Natural killer cell treated with Interleukin-12 subunit alpha and Interleukin-12 subunit beta and Interleukin-15 and Interleukin-18, amount 100 ng/mL, for 72 hours (primary cell): ENCODE results near the gene MISP3. TPM values are rescaled to one million over a fixed set of nuclear protein-coding genes. Genes with fewer than 3 reads are reported as not detected.
"Not testable (repeated sequence)": the region's sequence is repeated elsewhere in the genome, so short reads cannot be mapped to it uniquely, and the experiment has no call there.

Experiments
- ATAC-seq, 2 donors: fragments of 150-1000 bp; cut with Tn5 transposase in 1 of 2; sonication (Bioruptor Pico), chemical (Tn5 transposase) in 1 of 2; 2 replicates each; pipeline ENCODE4 v1.10.0; 2021
- DNase-seq: peaks from one replicate; pipeline ENCODE4 v3.0.0; 2022; ENCODE audit warnings: low spot score
- H3K27ac Mint-ChIP-seq, 2 donors: 1 replicate in 1 of 2; 2 replicates in 1 of 2; pipeline ENCODE4 v1.8.0; 2022; ENCODE audit warnings: mixed read lengths in 2 of 2, mild to moderate bottlenecking in 1 of 2, moderate library complexity in 1 of 2
- H3K27me3 Mint-ChIP-seq, 2 donors: 1 replicate in 1 of 2; 2 replicates in 1 of 2; pipeline ENCODE4 v1.8.0; 2022; ENCODE audit warnings: mixed read lengths in 2 of 2
- H3K36me3 Mint-ChIP-seq: one replicate; pipeline ENCODE4 v1.8.0; 2022; ENCODE audit warnings: mixed read lengths
- H3K4me1 Mint-ChIP-seq, 2 donors: 1 replicate in 1 of 2; 2 replicates in 1 of 2; pipeline ENCODE4 v1.8.0; 2022; ENCODE audit warnings: low read depth in 2 of 2, mixed read lengths in 2 of 2, mild to moderate bottlenecking in 1 of 2
- H3K4me3 Mint-ChIP-seq: one replicate; pipeline ENCODE4 v1.8.0; 2022; ENCODE audit warnings: mixed read lengths
- H3K9me3 Mint-ChIP-seq: 2 replicates; pipeline ENCODE4 v1.8.0; 2022; ENCODE audit warnings: mixed read lengths
- total RNA-seq, 2 donors: library from RNA; stranded (reverse); gene quantifications; one replicate each; pipeline ENCODE4 v1.2.3, GENCODE V29; 2022

The MISP3 gene
- total RNA-seq, result under 1 TPM; 0.31 to 0.59 TPM

GRCh38 chr19:14072535-14073260 is at the start of gene MISP3:
TSS of gene MISP3 (plus strand) at chr19:14072786. CDS start at chr19:14073310, 524 bp downstream.
- H3K4me1 Mint-ChIP-seq, result peaks cover 11 to 16% of the 10 kb centered on the region in 2 donors
- H3K4me3 Mint-ChIP-seq, result peak within 1 kb of the TSS; percentile 99
- no peaks in the 10 kb centered on the region for H3K27me3 Mint-ChIP-seq
- no peaks in the 10 kb centered on the region for H3K9me3 Mint-ChIP-seq
- peak within 1 kb of the TSS in 1 of 2 donors; percentile 53 for H3K27ac Mint-ChIP-seq
- ATAC-seq (peak; percentile 17 to 18), DNase-seq (no peak)
- no peaks in the 10 kb centered on the region for H3K36me3 Mint-ChIP-seq

GRCh38 chr19:14023404-14024235 is 49.0 kb upstream of the MISP3 start:
- Mint-ChIP-seq H3K4me1 (peaks cover 0 to 4% of the 10 kb centered on the region in 2 donors), H3K36me3 (no peaks in the 10 kb centered on the region), H3K27me3 (no peaks in the 10 kb centered on the region), H3K9me3 (no peaks in the 10 kb centered on the region), H3K27ac (peak overlapping the region in 1 of 2 donors; percentile 81), H3K4me3 (no peak overlapping the region)
- DNase-seq (no peak), ATAC-seq (no peak)

GRCh38 chr19:14026652-14027192 is 45.9 kb upstream of the MISP3 start:
- not testable (repeated sequence) for H3K27me3 Mint-ChIP-seq, ATAC-seq, H3K9me3 Mint-ChIP-seq

GRCh38 chr19:14027856-14028450 is 44.6 kb upstream of the MISP3 start, which contains the start of gene RLN3:
TSS of gene RLN3 (plus strand) at chr19:14028148. CDS start at chr19:14028205, 57 bp downstream.
- H3K9me3 Mint-ChIP-seq, result no peaks in the 10 kb centered on the region
- H3K27ac Mint-ChIP-seq, result no peak within 1 kb of the TSS
- peaks cover 9 to 17% of the 10 kb centered on the region in 2 donors for H3K4me1 Mint-ChIP-seq
- H3K4me3 Mint-ChIP-seq, result no peak within 1 kb of the TSS
- H3K36me3 Mint-ChIP-seq, result no peaks in the 10 kb centered on the region
- ATAC-seq (no peak), DNase-seq (no peak)
- H3K27me3 Mint-ChIP-seq, result no peaks in the 10 kb centered on the region

More at GRCh38 chr19:14026652-14027192, 45.9 kb upstream of the MISP3 start:
- H3K36me3 Mint-ChIP-seq, DNase-seq, H3K4me3 Mint-ChIP-seq, H3K27ac Mint-ChIP-seq: not testable (repeated sequence)
- peaks cover 4 to 11% of the 10 kb centered on the region in 2 donors for H3K4me1 Mint-ChIP-seq

- no peaks in the 10 kb centered on the region for H3K27me3 Mint-ChIP-seq
- ATAC-seq, result no peak
- no peaks in the 10 kb centered on the region for H3K9me3 Mint-ChIP-seq
- H3K36me3 Mint-ChIP-seq, result no peaks in the 10 kb centered on the region
- peaks cover 11 to 13% of the 10 kb centered on the region in 2 donors for H3K4me1 Mint-ChIP-seq
- no peak for DNase-seq
- no peak overlapping the region for H3K27ac Mint-ChIP-seq
- no peak overlapping the region for H3K4me3 Mint-ChIP-seq
Observed at GRCh38 chr19:14028901-14029300, 43.7 kb upstream of the MISP3 start.

- Mint-ChIP-seq H3K27ac (peak overlapping the region; percentile 85 to 92), H3K27me3 (no peaks in the 10 kb centered on the region), H3K4me1 (peaks cover 15 to 17% of the 10 kb centered on the region in 2 donors), H3K4me3 (peak overlapping the region; percentile 92), H3K36me3 (no peaks in the 10 kb centered on the region), H3K9me3 (no peaks in the 10 kb centered on the region)
- DNase-seq (no peak), ATAC-seq (no peak)
Observed at GRCh38 chr19:14030997-14031718, 41.4 kb upstream of the MISP3 start.

- peak; percentile 86 for DNase-seq
- Mint-ChIP-seq H3K27ac (peak within 1 kb of the TSS; percentile 85 to 92), H3K27me3 (no peaks in the 10 kb centered on the region), H3K4me1 (peaks cover 15 to 17% of the 10 kb centered on the region in 2 donors), H3K36me3 (no peaks in the 10 kb centered on the region), H3K9me3 (no peaks in the 10 kb centered on the region), H3K4me3 (peak within 1 kb of the TSS; percentile 92)
- peak; percentile 88 to 89 for ATAC-seq
Observed at GRCh38 chr19:14031719-14032480, 40.7 kb upstream of the MISP3 start, which contains the start of gene IL27RA. TSS of gene IL27RA (plus strand) at chr19:14031762. CDS start at chr19:14031873, 111 bp downstream.

- no peak for DNase-seq
- Mint-ChIP-seq H3K4me1 (peaks cover 15 to 23% of the 10 kb centered on the region in 2 donors), H3K4me3 (peak overlapping the region; percentile 15), H3K27me3 (no peaks in the 10 kb centered on the region), H3K36me3 (no peaks in the 10 kb centered on the region), H3K27ac (peak overlapping the region; percentile 13 to 48), H3K9me3 (no peaks in the 10 kb centered on the region)
- ATAC-seq, result no peak
Observed at GRCh38 chr19:14033946-14034345, 38.6 kb upstream of the MISP3 start.

GRCh38 chr19:14035159-14035558 is 37.4 kb upstream of the MISP3 start:
- not testable (repeated sequence) for H3K4me3 Mint-ChIP-seq, H3K27me3 Mint-ChIP-seq, ATAC-seq, DNase-seq, H3K9me3 Mint-ChIP-seq, H3K36me3 Mint-ChIP-seq, H3K27ac Mint-ChIP-seq
- peaks cover 15 to 23% of the 10 kb centered on the region in 2 donors for H3K4me1 Mint-ChIP-seq

- peaks cover 15 to 23% of the 10 kb centered on the region in 2 donors for H3K4me1 Mint-ChIP-seq
- H3K9me3 Mint-ChIP-seq, result no peaks in the 10 kb centered on the region
- H3K27ac Mint-ChIP-seq, result peak overlapping the region in 1 of 2 donors; percentile 65
- ATAC-seq, result no peak
- no peak for DNase-seq
- no peaks in the 10 kb centered on the region for H3K27me3 Mint-ChIP-seq
- no peaks in the 10 kb centered on the region for H3K36me3 Mint-ChIP-seq
- no peak overlapping the region for H3K4me3 Mint-ChIP-seq
Observed at GRCh38 chr19:14035706-14036105, 36.9 kb upstream of the MISP3 start.

GRCh38 chr19:14039181-14039580 is 33.4 kb upstream of the MISP3 start:
- no peak for ATAC-seq
- H3K27ac Mint-ChIP-seq, result no peak overlapping the region
- H3K36me3 Mint-ChIP-seq, result no peaks in the 10 kb centered on the region
- H3K4me1 Mint-ChIP-seq, result peaks cover 15 to 20% of the 10 kb centered on the region in 2 donors
- no peaks in the 10 kb centered on the region for H3K9me3 Mint-ChIP-seq
- H3K27me3 Mint-ChIP-seq, result no peaks in the 10 kb centered on the region
- no peak overlapping the region for H3K4me3 Mint-ChIP-seq
- no peak for DNase-seq
